Adrenal gland (tissue), 5 donors: ENCODE results near the gene DHFR2.

Experiments used
- CTCF ChIP-seq, 6 experiments: fragments of 450-650 bp in 4 of 6; fragments of 200-600 bp in 2 of 6; sonication (generic) in 1 of 6; IDR thresholded peaks; 1 replicate in 5 of 6; 2 replicates in 1 of 6; pipeline versions ENCODE4 v1.5.1 to v1.8.0; 2016 to 2021; ENCODE audit warnings: antibody characterized with exemption in 6 of 6, mild to moderate bottlenecking in 2 of 6, moderate library complexity in 1 of 6
- POLR2A ChIP-seq, 2 donors: fragments of 450-650 bp; IDR thresholded peaks; one replicate each; pipeline ENCODE4 v1.6.1; 2017; ENCODE audit warnings: antibody characterized with exemption in 2 of 2, mild to moderate bottlenecking in 2 of 2, moderate library complexity in 1 of 2
- donor health status: DM: no; HTN: no; CAD: no.

- TF ChIP-seq CTCF (IDR thresholded peaks at IDR 0.05) (no peak), POLR2A (IDR thresholded peaks at IDR 0.05) (no peak)
Observed at GRCh38 chr3:94049267-94049666, 13.4 kb downstream of the DHFR2 start.
